ENCODE data around the gene KMT2C. TPM values are rescaled to one million over a fixed set of nuclear protein-coding genes. Genes with fewer than 3 reads are reported as not detected.
"Not testable (repeated sequence)": the region's sequence is repeated elsewhere in the genome, so short reads cannot be mapped to it uniquely, and the experiment has no call there.

KMT2C gene
- total and polyA plus RNA-seq, 7 experiments from 2014 or later, result 17.0 to 152 (median 109) TPM

- H3K4me3 Mint-ChIP-seq; H3K9me3 ChIP-seq (ENCODE audit: control insufficient read depth in 2 of 3, low read length in 3 of 3); H3K4me1 ChIP-seq (ENCODE audit: control insufficient read depth in 2 of 2, insufficient read depth in 2 of 2, low read length in 2 of 2); H3K27me3 ChIP-seq (ENCODE audit: control insufficient read depth in 2 of 2, insufficient read depth in 2 of 2, low read length in 2 of 2); H3K4me3 ChIP-seq (ENCODE audit: low read length); POLR2A ChIA-PET; H3K36me3 ChIP-seq (ENCODE audit: control insufficient read depth in 2 of 3, insufficient read depth in 3 of 3, low read length in 3 of 3); intact Hi-C loops (cut with micrococcal nuclease); H3K27me3 Mint-ChIP-seq; ATAC-seq; H3K4me1 Mint-ChIP-seq; H3K27ac ChIP-seq (ENCODE audit: low read depth, low read length); CTCF ChIA-PET; DNase-seq; H3K27ac Mint-ChIP-seq: not testable (repeated sequence)
- peaks cover 0 to 37% (median 7%) of the 10 kb centered on the region in 11 donors for H3K9me3 Mint-ChIP-seq
- H3K36me3 Mint-ChIP-seq, result peaks cover 3 to 29% (median 20%) of the 10 kb centered on the region in 5 donors
Measured at GRCh38 chr7:152286972-152287371, 148.8 kb downstream of the KMT2C start.

DNA sequence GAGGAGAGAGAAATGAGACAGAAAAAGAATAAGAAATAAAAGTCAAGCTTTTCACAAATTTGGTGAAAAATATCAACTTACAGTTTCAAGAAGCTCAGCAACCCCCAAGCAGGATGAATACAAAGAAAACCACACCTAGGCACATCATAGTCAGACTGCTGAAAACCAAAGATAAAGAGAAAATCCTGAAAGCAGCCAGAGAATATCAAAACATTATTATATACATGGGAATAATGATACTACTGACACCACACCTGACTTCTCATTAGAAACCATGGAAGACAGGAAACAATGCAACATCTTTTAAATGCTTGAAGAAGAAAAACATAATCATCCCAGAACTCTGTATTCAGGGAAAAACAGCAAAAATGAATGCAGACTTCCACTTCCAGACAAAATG is 149.6 kb downstream of the KMT2C start:
- intact Hi-C loops (cut with micrococcal nuclease); H3K36me3 ChIP-seq (ENCODE audit: control insufficient read depth in 2 of 3, insufficient read depth in 3 of 3, low read length in 3 of 3); CTCF ChIA-PET; H3K4me1 Mint-ChIP-seq; H3K27ac Mint-ChIP-seq; H3K27me3 Mint-ChIP-seq; H3K4me3 Mint-ChIP-seq; H3K4me3 ChIP-seq (ENCODE audit: low read length); POLR2A ChIA-PET; DNase-seq; H3K9me3 ChIP-seq (ENCODE audit: control insufficient read depth in 2 of 3, low read length in 3 of 3); H3K27ac ChIP-seq (ENCODE audit: low read depth, low read length); H3K27me3 ChIP-seq (ENCODE audit: control insufficient read depth in 2 of 2, insufficient read depth in 2 of 2, low read length in 2 of 2); H3K4me1 ChIP-seq (ENCODE audit: control insufficient read depth in 2 of 2, insufficient read depth in 2 of 2, low read length in 2 of 2); ATAC-seq: not testable (repeated sequence)
- peaks cover 0 to 32% (median 5%) of the 10 kb centered on the region in 11 donors for H3K9me3 Mint-ChIP-seq
- peaks cover 3 to 28% (median 18%) of the 10 kb centered on the region in 5 donors for H3K36me3 Mint-ChIP-seq

GRCh38 chr7:152284998-152285397 is 150.8 kb downstream of the KMT2C start:
- H3K4me1 ChIP-seq (ENCODE audit: control insufficient read depth in 2 of 2, insufficient read depth in 2 of 2, low read length in 2 of 2); H3K27me3 Mint-ChIP-seq; H3K4me3 Mint-ChIP-seq; ATAC-seq; CTCF ChIA-PET; H3K9me3 ChIP-seq (ENCODE audit: control insufficient read depth in 2 of 3, low read length in 3 of 3); H3K36me3 ChIP-seq (ENCODE audit: control insufficient read depth in 2 of 3, insufficient read depth in 3 of 3, low read length in 3 of 3); DNase-seq; H3K27me3 ChIP-seq (ENCODE audit: control insufficient read depth in 2 of 2, insufficient read depth in 2 of 2, low read length in 2 of 2); H3K27ac Mint-ChIP-seq; H3K27ac ChIP-seq (ENCODE audit: low read depth, low read length); POLR2A ChIA-PET; H3K4me1 Mint-ChIP-seq; intact Hi-C loops (cut with micrococcal nuclease); H3K4me3 ChIP-seq (ENCODE audit: low read length): not testable (repeated sequence)
- Mint-ChIP-seq H3K36me3 (peaks cover 3 to 24% (median 14%) of the 10 kb centered on the region in 5 donors), H3K9me3 (peaks cover 0 to 22% (median 5%) of the 10 kb centered on the region in 11 donors)

GRCh38 chr7:152277687-152278086 is 158.1 kb downstream of the KMT2C start:
- H3K4me1 ChIP-seq (ENCODE audit: control insufficient read depth in 2 of 2, insufficient read depth in 2 of 2, low read length in 2 of 2); DNase-seq; H3K36me3 ChIP-seq (ENCODE audit: control insufficient read depth in 2 of 3, insufficient read depth in 3 of 3, low read length in 3 of 3); H3K9me3 Mint-ChIP-seq; H3K9me3 ChIP-seq (ENCODE audit: control insufficient read depth in 2 of 3, low read length in 3 of 3); H3K4me3 Mint-ChIP-seq; H3K27me3 ChIP-seq (ENCODE audit: control insufficient read depth in 2 of 2, insufficient read depth in 2 of 2, low read length in 2 of 2); intact Hi-C loops (cut with micrococcal nuclease); ATAC-seq; CTCF ChIA-PET; H3K4me3 ChIP-seq (ENCODE audit: low read length); H3K27ac ChIP-seq (ENCODE audit: low read depth, low read length); H3K27me3 Mint-ChIP-seq; H3K27ac Mint-ChIP-seq: not testable (repeated sequence)
- H3K36me3 Mint-ChIP-seq, result peaks cover 5 to 29% (median 14%) of the 10 kb centered on the region in 5 donors
- H3K4me1 Mint-ChIP-seq, result peaks cover 0 to 12% (median 3%) of the 10 kb centered on the region in 7 donors
- POLR2A ChIA-PET, result interaction anchor here (0.6 kb wide), 1 partner anchor 361 kb away, joined by 3 read pairs; no protein-coding TSS in a partner anchor

DNA sequence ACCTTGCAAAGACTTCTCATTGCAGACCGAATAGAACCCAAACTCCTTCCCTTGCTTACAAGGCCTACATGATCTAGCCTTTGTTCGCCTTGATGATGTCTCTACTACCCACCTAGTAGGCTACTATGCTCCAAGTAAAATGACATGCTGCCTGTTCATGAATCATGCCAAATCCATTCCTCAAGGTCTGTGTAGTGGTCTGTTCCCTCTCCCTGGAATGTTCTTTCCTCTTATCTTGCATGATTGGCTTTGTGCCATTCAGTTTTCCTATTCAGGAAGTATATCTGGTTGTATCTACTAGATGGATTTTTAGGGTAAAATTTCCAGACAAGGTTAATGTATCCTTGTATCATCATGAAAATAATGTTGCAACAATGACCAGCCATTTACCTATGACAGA is 165.4 kb downstream of the KMT2C start:
- H3K27ac ChIP-seq (ENCODE audit: low read depth, low read length); ATAC-seq; H3K4me3 ChIP-seq (ENCODE audit: low read length); H3K9me3 Mint-ChIP-seq; H3K9me3 ChIP-seq (ENCODE audit: control insufficient read depth in 2 of 3, low read length in 3 of 3); H3K27ac Mint-ChIP-seq; POLR2A ChIA-PET; DNase-seq; intact Hi-C loops (cut with micrococcal nuclease); CTCF ChIA-PET; H3K27me3 Mint-ChIP-seq; H3K36me3 ChIP-seq (ENCODE audit: control insufficient read depth in 2 of 3, insufficient read depth in 3 of 3, low read length in 3 of 3); H3K4me3 Mint-ChIP-seq; H3K27me3 ChIP-seq (ENCODE audit: control insufficient read depth in 2 of 2, insufficient read depth in 2 of 2, low read length in 2 of 2); H3K4me1 ChIP-seq (ENCODE audit: control insufficient read depth in 2 of 2, insufficient read depth in 2 of 2, low read length in 2 of 2): not testable (repeated sequence)
- Mint-ChIP-seq H3K4me1 (peaks cover 0 to 23% (median 16%) of the 10 kb centered on the region in 7 donors), H3K36me3 (peaks cover 0 to 47% (median 28%) of the 10 kb centered on the region in 5 donors)

GRCh38 chr7:152266859-152267258 is 168.9 kb downstream of the KMT2C start:
- H3K27me3 ChIP-seq (ENCODE audit: control insufficient read depth in 2 of 2, insufficient read depth in 2 of 2, low read length in 2 of 2); H3K9me3 Mint-ChIP-seq; ATAC-seq; H3K4me3 ChIP-seq (ENCODE audit: low read length); H3K36me3 ChIP-seq (ENCODE audit: control insufficient read depth in 2 of 3, insufficient read depth in 3 of 3, low read length in 3 of 3); H3K27me3 Mint-ChIP-seq; H3K27ac ChIP-seq (ENCODE audit: low read depth, low read length); POLR2A ChIA-PET; H3K4me1 ChIP-seq (ENCODE audit: control insufficient read depth in 2 of 2, insufficient read depth in 2 of 2, low read length in 2 of 2); CTCF ChIA-PET; H3K4me3 Mint-ChIP-seq; intact Hi-C loops (cut with micrococcal nuclease); DNase-seq; H3K9me3 ChIP-seq (ENCODE audit: control insufficient read depth in 2 of 3, low read length in 3 of 3): not testable (repeated sequence)
- H3K27ac Mint-ChIP-seq, result peak overlapping the region in 3 of 9 donors; percentile 0 to 33 (median 10)
- peaks cover 0 to 30% (median 16%) of the 10 kb centered on the region in 7 donors for H3K4me1 Mint-ChIP-seq
- peaks cover 10 to 58% (median 42%) of the 10 kb centered on the region in 5 donors for H3K36me3 Mint-ChIP-seq

- H3K27ac ChIP-seq (ENCODE audit: low read depth, low read length); H3K9me3 Mint-ChIP-seq; H3K4me3 ChIP-seq (ENCODE audit: low read length); H3K4me1 ChIP-seq (ENCODE audit: control insufficient read depth in 2 of 2, insufficient read depth in 2 of 2, low read length in 2 of 2); POLR2A ChIA-PET; H3K9me3 ChIP-seq (ENCODE audit: control insufficient read depth in 2 of 3, low read length in 3 of 3); H3K27me3 Mint-ChIP-seq; H3K4me3 Mint-ChIP-seq; CTCF ChIA-PET; H3K27ac Mint-ChIP-seq; DNase-seq; H3K36me3 ChIP-seq (ENCODE audit: control insufficient read depth in 2 of 3, insufficient read depth in 3 of 3, low read length in 3 of 3); H3K27me3 ChIP-seq (ENCODE audit: control insufficient read depth in 2 of 2, insufficient read depth in 2 of 2, low read length in 2 of 2); ATAC-seq; intact Hi-C loops (cut with micrococcal nuclease): not testable (repeated sequence)
- Mint-ChIP-seq H3K4me1 (peaks cover 0 to 26% (median 15%) of the 10 kb centered on the region in 7 donors), H3K36me3 (peaks cover 10 to 53% (median 33%) of the 10 kb centered on the region in 5 donors)
Measured at GRCh38 chr7:152264915-152265314, 170.9 kb downstream of the KMT2C start.
